Activated CD4-positive, alpha-beta T cell treated with anti-CD3 and anti-CD28 coated beads for 36 hours (primary cell): ENCODE data around the gene LMBR1. TPM values are rescaled to one million over a fixed set of nuclear protein-coding genes. Genes with fewer than 3 reads are reported as not detected.
"Not testable (repeated sequence)": the region's sequence is repeated elsewhere in the genome, so short reads cannot be mapped to it uniquely, and the experiment has no call there.

Source experiments
- ATAC-seq: fragments of 200-7000 bp; cut with Tn5 transposase; one replicate; pipeline ENCODE4 v1.10.0; 2021; ENCODE audit warnings: mild to moderate bottlenecking, moderate library complexity
- CTCF ChIA-PET: fragments of 350-600 bp; sonication (Branson Sonifier 250); formaldehyde crosslinking; loops from one replicate; lab custom pipeline; 2021; ENCODE audit warnings: antibody characterized with exemption; lab: Charles Lee
- POLR2A ChIA-PET: fragments of 350-600 bp; sonication (Branson Sonifier 250); formaldehyde crosslinking; loops from one replicate; lab custom pipeline; 2021; ENCODE audit warnings: antibody characterized with exemption, inconsistent platforms; lab: Charles Lee
- DNase-seq: peaks from one replicate; pipeline ENCODE4 v3.0.0-alpha.2; 2020
- H3K27ac Mint-ChIP-seq: one replicate; pipeline ENCODE4 v1.8.0; 2021; ENCODE audit warnings: mixed read lengths
- H3K27me3 Mint-ChIP-seq: one replicate; pipeline ENCODE4 v1.8.0; 2021; ENCODE audit warnings: mixed read lengths
- H3K36me3 Mint-ChIP-seq: one replicate; pipeline ENCODE4 v1.8.0; 2021; ENCODE audit warnings: low read depth, mixed read lengths
- H3K4me1 Mint-ChIP-seq: one replicate; pipeline ENCODE4 v1.8.0; 2021; ENCODE audit warnings: mixed read lengths
- H3K4me3 Mint-ChIP-seq: one replicate; pipeline ENCODE4 v1.8.0; 2021; ENCODE audit warnings: mild to moderate bottlenecking, moderate library complexity, mixed read lengths
- H3K9me3 Mint-ChIP-seq: one replicate; pipeline ENCODE4 v1.8.0; 2021; ENCODE audit warnings: low read depth, mixed read lengths
- intact Hi-C, 2 experiments: fragments of 100-400 bp; cut with DNase I in 1 of 2; cut with micrococcal nuclease in 1 of 2; formaldehyde crosslinking; loops; one replicate each; pipeline versions ENCODE4 v1.14.2 to v1.15.1; 2022 to 2024; cut with DNase I, micrococcal nuclease
- total RNA-seq, 2 experiments: library from RNA; stranded (reverse); gene quantifications; one replicate each; pipeline ENCODE4 v1.2.3, GENCODE V29; 2021

LMBR1 gene
- total RNA-seq, 2 experiments from 2014 or later, result 31.0 to 39.0 TPM

DNA sequence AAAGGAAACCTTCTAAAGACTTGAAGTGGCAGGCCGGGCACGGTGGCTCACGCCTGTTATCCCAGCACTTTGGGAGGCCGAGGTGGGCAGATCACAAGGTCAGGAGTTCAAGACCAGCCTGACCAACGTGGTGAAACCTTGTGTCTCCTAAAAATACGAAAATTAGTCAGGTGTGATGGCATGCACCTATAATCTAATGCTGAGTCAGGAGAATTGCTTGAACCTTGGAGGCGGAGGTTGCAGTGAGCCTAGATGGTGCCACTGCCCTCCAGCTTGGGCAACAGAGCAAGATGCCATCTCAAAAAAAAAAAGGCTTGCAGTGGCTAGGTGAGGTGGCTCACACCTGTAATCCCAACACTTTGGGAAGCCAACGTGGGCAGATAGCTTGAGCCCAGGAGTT is 24.6 kb downstream of the LMBR1 start:
- ATAC-seq, POLR2A ChIA-PET, DNase-seq, H3K27ac Mint-ChIP-seq, H3K4me3 Mint-ChIP-seq, intact Hi-C loops, H3K9me3 Mint-ChIP-seq, CTCF ChIA-PET, H3K27me3 Mint-ChIP-seq: not testable (repeated sequence)
- H3K4me1 Mint-ChIP-seq, result peaks cover 16% of the 10 kb centered on the region
- peaks cover 38% of the 10 kb centered on the region for H3K36me3 Mint-ChIP-seq

DNA sequence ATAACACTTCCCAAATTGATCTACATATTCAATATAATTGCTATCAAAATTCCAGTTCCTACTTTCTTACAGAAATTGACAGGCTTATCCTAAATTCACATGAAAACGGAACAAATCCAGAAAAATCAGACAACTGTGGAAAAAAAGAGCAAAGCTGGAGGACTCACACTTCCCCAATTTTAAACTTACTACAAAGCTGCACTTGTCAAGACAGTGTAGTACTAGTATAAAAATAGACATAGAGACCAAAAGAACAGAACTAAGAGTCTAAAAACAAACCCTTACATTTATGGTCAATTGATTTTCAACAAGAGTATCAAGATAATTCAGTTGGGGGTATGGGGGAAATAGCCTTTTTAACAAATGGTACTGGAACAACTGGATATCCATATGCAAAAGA is 27.5 kb downstream of the LMBR1 start:
- Mint-ChIP-seq H3K9me3 (peaks cover 14% of the 10 kb centered on the region), H3K27ac (no peak overlapping the region), H3K27me3 (no peaks in the 10 kb centered on the region), H3K36me3 (peaks cover 46% of the 10 kb centered on the region), H3K4me3 (no peak overlapping the region), H3K4me1 (peaks cover 10% of the 10 kb centered on the region)
- intact Hi-C loops, result no loop called here
- CTCF ChIA-PET, result no interaction called here
- DNase-seq (no peak), ATAC-seq (no peak)
- POLR2A ChIA-PET, result no interaction called here

DNA sequence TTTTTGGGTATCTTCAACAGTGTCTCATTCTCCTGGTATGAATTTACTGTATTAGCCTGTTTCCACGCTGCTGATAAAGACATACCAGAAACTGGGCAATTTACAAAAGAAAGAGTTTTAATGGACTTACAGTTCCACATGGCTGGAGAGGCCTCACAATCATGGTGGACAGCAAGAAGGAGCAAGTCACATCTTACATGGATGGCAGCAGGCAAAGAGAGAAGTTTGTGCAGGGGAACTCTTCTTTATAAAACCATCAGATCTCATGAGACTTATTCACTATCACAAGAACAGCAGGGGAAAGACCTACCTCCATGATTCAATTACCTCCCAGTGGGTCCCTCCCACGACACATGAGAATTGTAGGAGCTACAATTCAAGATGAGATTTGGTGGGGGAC is 31.0 kb downstream of the LMBR1 start:
- H3K36me3 Mint-ChIP-seq, result peaks cover 69% of the 10 kb centered on the region
- POLR2A ChIA-PET, DNase-seq, intact Hi-C loops, CTCF ChIA-PET, ATAC-seq, H3K4me3 Mint-ChIP-seq, H3K27ac Mint-ChIP-seq, H3K4me1 Mint-ChIP-seq, H3K27me3 Mint-ChIP-seq: not testable (repeated sequence)
- peaks cover 30% of the 10 kb centered on the region for H3K9me3 Mint-ChIP-seq

DNA sequence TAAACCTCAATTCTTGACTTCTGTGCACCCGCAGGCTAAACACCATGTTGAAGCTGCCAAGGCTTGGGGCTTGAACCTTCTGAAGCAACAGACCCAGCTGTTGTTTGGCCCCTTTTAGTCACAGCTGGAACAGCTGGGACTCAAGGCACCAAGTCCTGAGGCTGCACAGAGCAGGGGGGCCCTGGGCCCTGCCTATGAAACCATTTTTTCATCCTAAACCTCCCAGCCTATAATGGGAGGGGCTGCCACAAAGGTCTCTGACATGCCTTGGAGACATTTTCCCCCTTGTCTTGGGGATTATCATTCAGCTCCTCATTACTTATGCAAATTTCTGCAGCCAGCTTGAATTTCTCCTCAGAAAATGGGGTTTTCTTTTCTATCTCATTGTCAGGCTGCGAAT is 31.8 kb downstream of the LMBR1 start:
- ATAC-seq (no peak), DNase-seq (no peak)
- H3K36me3 Mint-ChIP-seq, result peaks cover 66% of the 10 kb centered on the region
- H3K4me1 Mint-ChIP-seq, result no peaks in the 10 kb centered on the region
- H3K27me3 Mint-ChIP-seq, result no peaks in the 10 kb centered on the region
- no peak overlapping the region for H3K4me3 Mint-ChIP-seq
- no peak overlapping the region for H3K27ac Mint-ChIP-seq
- H3K9me3 Mint-ChIP-seq, result peaks cover 32% of the 10 kb centered on the region
- POLR2A ChIA-PET, result no interaction called here
- intact Hi-C loops, result no loop called here
- CTCF ChIA-PET, result no interaction called here

DNA sequence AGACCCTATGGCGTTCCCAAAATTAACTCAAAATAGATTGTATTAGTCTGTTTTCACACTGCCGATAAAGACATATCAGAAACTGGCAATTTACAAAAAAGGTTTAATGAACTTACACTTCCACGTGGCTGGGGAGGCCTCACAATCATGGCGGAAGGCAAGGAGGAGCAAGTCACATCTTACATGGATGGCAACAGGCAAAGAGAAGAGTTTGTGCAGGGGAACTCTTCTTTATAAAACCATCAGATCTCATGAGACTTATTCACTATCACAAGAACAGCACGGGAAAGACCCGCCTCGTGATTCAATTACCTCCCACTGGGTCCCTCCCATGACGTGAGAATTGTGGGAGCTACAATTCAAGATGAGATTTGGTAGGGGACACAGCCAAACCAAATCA is 32.9 kb downstream of the LMBR1 start:
- not testable (repeated sequence) for DNase-seq

DNA sequence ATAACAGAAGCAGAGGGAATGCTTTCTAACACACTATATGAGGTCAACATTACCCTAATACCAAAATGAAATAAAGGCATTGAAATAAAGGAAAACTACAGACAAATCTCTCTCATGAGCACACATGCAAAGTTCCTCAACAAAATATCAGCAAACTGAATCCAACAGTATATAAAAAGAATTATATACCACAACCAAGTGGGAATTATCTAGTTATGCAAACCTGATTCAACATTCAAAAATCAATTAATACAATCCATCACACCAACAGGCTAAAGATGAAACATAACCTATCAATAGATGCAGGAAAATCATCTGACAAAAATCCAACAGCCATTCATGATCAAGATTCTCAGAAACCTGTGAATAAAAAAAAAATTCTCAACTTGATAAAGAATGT is 34.5 kb downstream of the LMBR1 start:
- CTCF ChIA-PET, result no interaction called here

More for the DNA sequence above, 32.9 kb downstream of the LMBR1 start:
- H3K27me3 Mint-ChIP-seq, H3K4me3 Mint-ChIP-seq, POLR2A ChIA-PET, ATAC-seq, H3K4me1 Mint-ChIP-seq, H3K27ac Mint-ChIP-seq, intact Hi-C loops: not testable (repeated sequence)
- H3K36me3 Mint-ChIP-seq, result peaks cover 67% of the 10 kb centered on the region
- CTCF ChIA-PET, result interaction anchor here (0.6 kb wide), 1 partner anchor 179 kb away, joined by 4 read pairs; no protein-coding TSS in a partner anchor
- H3K9me3 Mint-ChIP-seq, result peaks cover 36% of the 10 kb centered on the region

DNA sequence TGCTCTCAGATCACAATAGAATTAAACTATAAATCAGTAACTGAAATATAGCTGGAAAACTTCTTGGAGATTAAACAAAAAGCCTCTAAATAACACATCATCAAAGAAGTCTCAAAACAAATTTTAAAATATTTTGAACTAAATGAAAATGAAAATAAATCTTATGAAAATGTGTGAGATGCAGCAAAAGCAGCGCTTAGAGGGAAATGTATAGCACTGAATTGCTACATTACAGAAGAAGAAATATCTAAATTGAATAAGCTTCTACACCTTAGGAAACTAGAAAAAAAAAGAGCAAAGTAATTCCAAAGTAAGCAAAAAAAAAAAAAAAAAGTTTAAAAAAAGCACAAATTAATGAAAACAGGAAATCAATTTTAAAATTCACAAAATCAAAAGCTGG is 35.2 kb downstream of the LMBR1 start:
- intact Hi-C loops, result no loop called here
- H3K36me3 Mint-ChIP-seq, result peaks cover 69% of the 10 kb centered on the region
- DNase-seq, result no peak
- ChIA-PET POLR2A (no interaction called here), CTCF (no interaction called here)
- H3K4me1 Mint-ChIP-seq, result no peaks in the 10 kb centered on the region
- no peak overlapping the region for H3K4me3 Mint-ChIP-seq
- no peak for ATAC-seq
- no peaks in the 10 kb centered on the region for H3K27me3 Mint-ChIP-seq
- H3K27ac Mint-ChIP-seq, result no peak overlapping the region
- H3K9me3 Mint-ChIP-seq, result peaks cover 44% of the 10 kb centered on the region

More for the DNA sequence above, 34.5 kb downstream of the LMBR1 start:
- no peaks in the 10 kb centered on the region for H3K27me3 Mint-ChIP-seq
- ATAC-seq (no peak), DNase-seq (no peak)
- intact Hi-C loops, result no loop called here
- POLR2A ChIA-PET, result no interaction called here
- no peaks in the 10 kb centered on the region for H3K4me1 Mint-ChIP-seq
- peaks cover 75% of the 10 kb centered on the region for H3K36me3 Mint-ChIP-seq
- peaks cover 45% of the 10 kb centered on the region for H3K9me3 Mint-ChIP-seq
- H3K4me3 Mint-ChIP-seq, result no peak overlapping the region
- H3K27ac Mint-ChIP-seq, result no peak overlapping the region

DNA sequence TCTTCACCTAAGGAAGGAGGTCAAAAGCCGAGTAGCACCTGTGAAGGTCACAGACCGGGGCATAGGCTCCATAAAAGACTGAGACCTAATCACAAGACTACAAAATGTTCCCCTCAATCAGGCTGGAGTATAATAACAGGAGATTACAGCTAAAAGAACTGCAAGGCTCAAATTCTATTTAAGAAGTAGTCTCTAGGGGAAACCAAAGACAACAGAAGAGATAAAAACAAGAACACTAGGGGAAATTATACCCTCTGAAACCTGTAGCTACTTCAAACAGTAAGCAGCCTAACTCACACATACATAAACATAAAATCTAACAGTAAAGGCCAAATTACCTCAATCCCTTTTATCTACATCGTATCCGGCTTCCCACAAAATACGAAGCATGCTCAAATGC is 38.3 kb downstream of the LMBR1 start:
- ATAC-seq, result no peak
- peaks cover 25% of the 10 kb centered on the region for H3K9me3 Mint-ChIP-seq
- POLR2A ChIA-PET, result no interaction called here
- CTCF ChIA-PET, result interaction anchor here (0.6 kb wide), 1 partner anchor 869 kb away, joined by 4 read pairs; no protein-coding TSS in a partner anchor
- no peak for DNase-seq
- H3K4me3 Mint-ChIP-seq, result no peak overlapping the region
- intact Hi-C loops, result no loop called here
- H3K36me3 Mint-ChIP-seq, result peaks cover 57% of the 10 kb centered on the region
- H3K27ac Mint-ChIP-seq, result no peak overlapping the region
- no peaks in the 10 kb centered on the region for H3K27me3 Mint-ChIP-seq
- H3K4me1 Mint-ChIP-seq, result no peaks in the 10 kb centered on the region

DNA sequence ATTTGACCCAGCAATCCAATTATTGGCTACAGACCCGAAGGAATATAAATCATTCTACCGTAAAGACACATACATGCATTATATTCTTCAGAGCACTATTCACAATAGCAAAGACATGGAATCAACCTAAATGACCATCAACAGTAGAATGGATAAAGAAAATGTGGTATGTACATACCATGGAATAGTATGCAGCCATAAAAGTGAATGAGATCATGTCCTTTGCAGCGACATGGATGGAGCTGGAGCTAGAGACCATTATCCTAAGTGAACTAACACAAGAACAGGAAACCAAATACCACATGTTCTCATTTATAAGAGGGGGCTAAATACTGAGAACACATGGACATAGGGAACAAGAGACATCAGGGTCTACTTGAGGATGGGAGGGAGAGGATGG is 44.0 kb downstream of the LMBR1 start:
- ATAC-seq, result no peak
- peaks cover 31% of the 10 kb centered on the region for H3K36me3 Mint-ChIP-seq
- POLR2A ChIA-PET, result no interaction called here

DNA sequence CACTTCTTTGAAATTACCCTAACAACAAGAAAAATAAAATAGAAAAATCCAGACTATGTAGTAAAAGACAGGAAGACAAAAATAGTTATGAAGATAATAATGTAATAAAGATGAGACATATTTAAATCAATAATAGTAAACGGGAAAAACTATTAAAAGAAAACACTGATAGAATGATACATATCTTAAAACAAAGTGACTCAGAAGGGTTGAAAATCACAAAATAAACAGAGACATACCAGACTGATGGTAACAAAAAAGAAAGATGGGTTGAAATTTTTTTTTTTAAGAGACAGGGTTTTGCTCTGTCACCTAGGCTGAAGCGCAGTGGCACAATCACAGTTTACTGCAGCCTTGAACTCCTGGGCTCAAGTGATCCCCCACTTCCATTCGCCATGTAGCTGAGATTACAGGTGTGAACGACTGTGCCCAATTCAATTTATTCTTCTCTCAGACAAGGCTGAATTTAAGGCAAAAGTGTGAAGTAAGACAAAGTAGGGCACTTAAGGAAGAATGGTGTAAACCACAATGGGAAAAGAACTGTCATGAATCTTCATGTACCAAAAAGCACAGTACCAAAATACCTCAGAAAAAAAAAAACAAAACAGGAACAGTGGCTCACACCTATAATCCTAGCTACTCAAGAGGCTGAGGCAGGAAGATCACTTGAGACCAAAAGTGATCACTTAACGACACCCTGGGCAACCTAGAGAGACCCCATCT is 47.4 kb downstream of the LMBR1 start:
- Mint-ChIP-seq H3K36me3 (peaks cover 17% of the 10 kb centered on the region), H3K4me3 (no peak overlapping the region), H3K4me1 (peaks cover 26% of the 10 kb centered on the region), H3K27me3 (no peaks in the 10 kb centered on the region), H3K9me3 (no peaks in the 10 kb centered on the region), H3K27ac (peak overlapping the region; percentile 33)
- DNase-seq, result no peak
- intact Hi-C loops, result no loop called here
- POLR2A ChIA-PET, result no interaction called here
- ATAC-seq, result peak; percentile 12
- CTCF ChIA-PET, result interaction anchor here (0.6 kb wide), 1 partner anchor 27 kb away, joined by 3 read pairs; no protein-coding TSS in a partner anchor

More for the DNA sequence above, 44.0 kb downstream of the LMBR1 start:
- H3K27me3 Mint-ChIP-seq, result no peaks in the 10 kb centered on the region
- H3K4me3 Mint-ChIP-seq, result no peak overlapping the region
- H3K4me1 Mint-ChIP-seq, result peaks cover 26% of the 10 kb centered on the region
- intact Hi-C loops, result no loop called here
- H3K27ac Mint-ChIP-seq, result no peak overlapping the region
- peaks cover 1% of the 10 kb centered on the region for H3K9me3 Mint-ChIP-seq
- CTCF ChIA-PET, result no interaction called here
- no peak for DNase-seq

DNA sequence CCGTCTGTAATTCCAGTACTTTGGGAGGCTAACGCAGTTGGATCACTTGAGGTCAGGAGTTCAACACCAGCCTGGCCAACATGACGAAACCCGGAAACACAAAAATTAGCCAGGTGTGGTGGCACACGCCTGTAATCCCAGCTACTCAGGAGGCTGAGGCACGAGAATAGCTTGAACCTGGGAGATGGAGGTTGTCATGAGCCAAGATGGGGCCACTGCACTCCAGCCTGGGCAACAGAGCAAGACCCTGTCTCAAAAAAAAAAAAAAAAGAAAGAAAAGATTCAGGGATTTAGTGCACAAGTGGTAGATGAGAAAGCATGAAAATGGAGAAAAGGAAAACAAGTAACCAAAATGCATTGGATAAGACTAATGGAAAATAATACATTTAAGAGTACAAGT is 49.4 kb downstream of the LMBR1 start:
- H3K9me3 Mint-ChIP-seq, DNase-seq, POLR2A ChIA-PET, ATAC-seq, H3K36me3 Mint-ChIP-seq, intact Hi-C loops, H3K4me3 Mint-ChIP-seq, H3K27me3 Mint-ChIP-seq, H3K27ac Mint-ChIP-seq: not testable (repeated sequence)
- peaks cover 28% of the 10 kb centered on the region for H3K4me1 Mint-ChIP-seq
- CTCF ChIA-PET, result interaction anchor here (0.6 kb wide), 1 partner anchor 52 kb away, joined by 3 read pairs; no protein-coding TSS in a partner anchor

DNA sequence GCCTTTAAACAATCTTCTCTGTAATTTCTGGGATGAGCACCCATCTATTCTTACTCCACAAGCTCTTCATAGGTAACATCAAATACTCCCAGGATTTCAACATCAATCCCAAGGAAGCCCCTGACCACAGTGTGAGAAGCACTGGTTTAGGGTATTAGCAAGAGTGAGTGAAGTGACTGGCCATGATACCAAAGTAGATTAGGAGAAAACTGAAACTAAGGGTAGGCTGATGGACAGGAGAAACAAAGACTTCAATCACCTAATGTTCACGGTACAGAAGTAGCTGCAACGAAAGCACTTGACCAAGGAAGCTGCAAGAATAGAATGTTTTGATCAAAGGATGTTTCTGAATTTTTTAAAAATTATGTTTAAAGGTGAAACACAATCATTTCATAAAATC is 49.8 kb downstream of the LMBR1 start:
- CTCF ChIA-PET, result interaction anchor here (0.6 kb wide), 1 partner anchor 52 kb away, joined by 3 read pairs; no protein-coding TSS in a partner anchor
- ATAC-seq (no peak), DNase-seq (no peak)
- Mint-ChIP-seq H3K27ac (no peak overlapping the region), H3K4me1 (peaks cover 24% of the 10 kb centered on the region), H3K4me3 (no peak overlapping the region), H3K9me3 (no peaks in the 10 kb centered on the region), H3K36me3 (peaks cover 11% of the 10 kb centered on the region), H3K27me3 (no peaks in the 10 kb centered on the region)
- intact Hi-C loops, result no loop called here
- POLR2A ChIA-PET, result no interaction called here
